ENCODE data around the gene PPP1R36. TPM values are rescaled to one million over a fixed set of nuclear protein-coding genes. Genes with fewer than 3 reads are reported as not detected.

The PPP1R36 gene
- total RNA-seq, 2 donors from 2014 or later: 2.2 to 5.0 TPM

GRCh38 chr14:64525354-64525753 lies 24.4 kb upstream of the PPP1R36 start:
- no peak for TF ChIP-seq CTCF (IDR thresholded peaks at IDR 0.05)
- no peaks in the 10 kb centered on the region for H3K27me3 ChIP-seq
- peaks cover 5% of the 10 kb centered on the region for H3K36me3 ChIP-seq
- no peak overlapping the region for H3K4me3 ChIP-seq
- no peak overlapping the region for H3K9ac ChIP-seq (ENCODE audit: low read depth in 2 of 2, low read length in 2 of 2)
- no peak for DNase-seq
- intact Hi-C loops (cut with DNase I): no loop called here
- no peaks in the 10 kb centered on the region for H3K4me1 ChIP-seq
- no peak overlapping the region for H3K27ac ChIP-seq
- H3K9me3 ChIP-seq: no peaks in the 10 kb centered on the region

GRCh38 chr14:64531567-64531966 lies 18.2 kb upstream of the PPP1R36 start:
- no peaks in the 10 kb centered on the region for H3K4me1 ChIP-seq
- H3K27ac ChIP-seq: no peak overlapping the region
- intact Hi-C loops (cut with DNase I): no loop called here
- no peaks in the 10 kb centered on the region for H3K36me3 ChIP-seq
- no peaks in the 10 kb centered on the region for H3K9me3 ChIP-seq
- DNase-seq: no peak
- H3K9ac ChIP-seq (ENCODE audit: low read depth in 2 of 2, low read length in 2 of 2): no peak overlapping the region
- TF ChIP-seq CTCF (IDR thresholded peaks at IDR 0.05): no peak
- H3K4me3 ChIP-seq: no peak overlapping the region
- H3K27me3 ChIP-seq: no peaks in the 10 kb centered on the region

GRCh38 chr14:64536488-64537245 lies 13.1 kb upstream of the PPP1R36 start:
- intact Hi-C loops (cut with DNase I): no loop called here
- no peak overlapping the region for H3K27ac ChIP-seq
- H3K4me3 ChIP-seq: no peak overlapping the region
- no peak for DNase-seq
- H3K9me3 ChIP-seq: no peaks in the 10 kb centered on the region
- H3K36me3 ChIP-seq: no peaks in the 10 kb centered on the region
- H3K27me3 ChIP-seq: no peaks in the 10 kb centered on the region
- no peak overlapping the region for H3K9ac ChIP-seq (ENCODE audit: low read depth in 2 of 2, low read length in 2 of 2)
- TF ChIP-seq CTCF (IDR thresholded peaks at IDR 0.05): no peak
- H3K4me1 ChIP-seq: no peaks in the 10 kb centered on the region

- no peaks in the 10 kb centered on the region for H3K36me3 ChIP-seq
- TF ChIP-seq CTCF (IDR thresholded peaks at IDR 0.05): peak; percentile 87
These were observed 9.3 kb upstream of the PPP1R36 start, which contains the start of gene HSPA2 for GRCh38 chr14:64540208-64541202. HSPA2 (plus strand) TSS chr14:64540741; CDS start chr14:64540850, 109 bp downstream.

GRCh38 chr14:64541261-64541971 lies 8.3 kb upstream of the PPP1R36 start:
- Histone ChIP-seq H3K4me3 (peak overlapping the region; percentile 65), H3K27me3 (no peaks in the 10 kb centered on the region), H3K4me1 (no peaks in the 10 kb centered on the region), H3K27ac (peak overlapping the region; percentile 94), H3K9ac (ENCODE audit: low read depth in 2 of 2, low read length in 2 of 2) (no peak overlapping the region), H3K9me3 (no peaks in the 10 kb centered on the region), H3K36me3 (no peaks in the 10 kb centered on the region)
- intact Hi-C loops (cut with DNase I): loop anchor here (2.0 kb wide), 1 partner anchor 95 kb away; no protein-coding TSS in a partner anchor
- no peak for DNase-seq
- no peak for TF ChIP-seq CTCF (IDR thresholded peaks at IDR 0.05)

More at GRCh38 chr14:64540208-64541202, 9.3 kb upstream of the PPP1R36 start, which contains the start of gene HSPA2:
- DNase-seq: peak; percentile 99
- Histone ChIP-seq H3K27me3 (no peaks in the 10 kb centered on the region), H3K9me3 (no peaks in the 10 kb centered on the region), H3K27ac (peak within 1 kb of the TSS; percentile 94), H3K9ac (ENCODE audit: low read depth in 2 of 2, low read length in 2 of 2) (peak within 1 kb of the TSS; percentile 38 to 78), H3K4me3 (peak within 1 kb of the TSS; percentile 65), H3K4me1 (no peaks in the 10 kb centered on the region)
- intact Hi-C loops (cut with DNase I): loop anchor here (2.0 kb wide), 1 partner anchor 96 kb away; no protein-coding TSS in a partner anchor

All from colonic mucosa (tissue), 4 donors.